ENCODE measurements around the gene PROB1. TPM values are rescaled to one million over a fixed set of nuclear protein-coding genes. Genes with fewer than 3 reads are reported as not detected.

The PROB1 gene
- total RNA-seq, 1 experiment from 2014 or later: 3.4 TPM

DNA sequence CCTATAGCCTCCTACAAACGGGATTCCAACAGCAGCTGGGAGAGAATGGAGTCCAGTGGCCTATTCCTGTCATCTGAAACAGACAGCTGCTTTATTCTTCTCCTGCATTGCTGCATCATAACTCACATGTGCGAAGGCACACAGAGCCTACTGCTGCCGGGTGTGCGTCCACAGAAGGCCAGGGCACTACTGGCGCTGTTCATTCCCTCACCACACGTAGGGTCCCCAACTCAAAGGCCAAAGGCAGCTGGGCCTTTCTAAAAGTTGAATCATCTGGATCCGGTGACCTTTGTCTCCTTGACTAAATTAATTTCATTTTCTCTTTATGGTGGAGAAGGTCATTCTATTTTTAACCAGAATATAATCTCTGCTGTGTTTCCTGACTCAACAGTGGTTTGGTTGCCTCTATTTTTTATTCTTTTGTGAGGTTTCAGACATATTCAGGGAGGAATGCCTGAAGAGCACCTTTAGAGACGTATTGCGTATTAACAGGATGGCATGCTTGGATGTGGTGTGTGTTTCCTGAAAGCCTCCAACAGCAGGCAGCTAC, 19.8 kb upstream of the PROB1 start:
- Histone ChIP-seq H3K4me1 (ENCODE audit: insufficient read depth, low read length) (no peaks in the 10 kb centered on the region), H2BK12ac (ENCODE audit: insufficient read length, low read depth, low read length) (no peak overlapping the region), H2BK120ac (ENCODE audit: low read depth, low read length, poor library complexity, severe bottlenecking) (no peak overlapping the region), H2AFZ (ENCODE audit: low read length) (no peak overlapping the region), H3K79me1 (ENCODE audit: insufficient read depth, low read depth, low read length, poor library complexity, severe bottlenecking) (no peaks in the 10 kb centered on the region), H4K20me1 (ENCODE audit: control insufficient read depth, insufficient read depth, insufficient read length) (no peaks in the 10 kb centered on the region), H3K23ac (ENCODE audit: insufficient read length, low read depth, low read length) (no peak overlapping the region), H3K56ac (ENCODE audit: insufficient read length, low read depth, low read length) (no peak overlapping the region), H2BK20ac (ENCODE audit: low read depth, low read length, poor library complexity, severe bottlenecking) (no peak overlapping the region), H2AK5ac (ENCODE audit: insufficient read length, low read length) (no peak overlapping the region), H3K14ac (ENCODE audit: insufficient read depth, low read length) (no peak overlapping the region), H3K79me2 (ENCODE audit: insufficient read depth, low read length) (no peaks in the 10 kb centered on the region), H3K4me2 (ENCODE audit: insufficient read depth, insufficient read length, low read length) (no peak overlapping the region), H4K5ac (ENCODE audit: insufficient read length, low read depth, low read length) (no peak overlapping the region), H3K27ac (ENCODE audit: insufficient read length, low read depth, low read length) (no peak overlapping the region), H4K8ac (replicated peaks; ENCODE audit: insufficient read length, low read depth, low read length) (no peak overlapping the region), H2BK15ac (ENCODE audit: low read depth, low read length) (no peak overlapping the region), H3T11ph (ENCODE audit: low read length) (no peak overlapping the region), H3K9ac (ENCODE audit: extremely low read depth, insufficient read length, low read length) (no peak overlapping the region), H3K9me3 (ENCODE audit: control insufficient read depth, low read depth, low read length) (no peaks in the 10 kb centered on the region), H3K27me3 (ENCODE audit: insufficient read depth, low read length) (no peaks in the 10 kb centered on the region), H2BK5ac (ENCODE audit: insufficient read length, low read length) (no peak overlapping the region), H3K4ac (ENCODE audit: low read depth, low read length) (no peak overlapping the region), H3K18ac (ENCODE audit: insufficient read length, low read depth, low read length) (no peak overlapping the region), H3K23me2 (ENCODE audit: insufficient read length, low read depth, low read length, poor library complexity, severe bottlenecking) (no peaks in the 10 kb centered on the region), H4K91ac (ENCODE audit: insufficient read length, low read depth, low read length) (no peak overlapping the region)
- WGBS (ENCODE audit: extremely low coverage, insufficient read length, low lambda C conversion rate): no CpG with 5 or more reads among the region's 9 CpGs
- Mint-ChIP-seq H3K27me3 (ENCODE audit: low read depth) (peaks cover 1% of the 10 kb centered on the region), H3K27ac (no peak overlapping the region), H3K36me3 (ENCODE audit: insufficient read depth in 1 of 3, low read depth in 3 of 3) (peaks cover 0 to 45% (median 32%) of the 10 kb centered on the region in 3 experiments; a peak in 5 of 7 replicates), H3K4me3 (no peak overlapping the region), H3K9me3 (no peaks in the 10 kb centered on the region), H3K4me1 (peaks cover 8 to 13% of the 10 kb centered on the region in 2 experiments)
- TF ChIP-seq, protein P1, sequence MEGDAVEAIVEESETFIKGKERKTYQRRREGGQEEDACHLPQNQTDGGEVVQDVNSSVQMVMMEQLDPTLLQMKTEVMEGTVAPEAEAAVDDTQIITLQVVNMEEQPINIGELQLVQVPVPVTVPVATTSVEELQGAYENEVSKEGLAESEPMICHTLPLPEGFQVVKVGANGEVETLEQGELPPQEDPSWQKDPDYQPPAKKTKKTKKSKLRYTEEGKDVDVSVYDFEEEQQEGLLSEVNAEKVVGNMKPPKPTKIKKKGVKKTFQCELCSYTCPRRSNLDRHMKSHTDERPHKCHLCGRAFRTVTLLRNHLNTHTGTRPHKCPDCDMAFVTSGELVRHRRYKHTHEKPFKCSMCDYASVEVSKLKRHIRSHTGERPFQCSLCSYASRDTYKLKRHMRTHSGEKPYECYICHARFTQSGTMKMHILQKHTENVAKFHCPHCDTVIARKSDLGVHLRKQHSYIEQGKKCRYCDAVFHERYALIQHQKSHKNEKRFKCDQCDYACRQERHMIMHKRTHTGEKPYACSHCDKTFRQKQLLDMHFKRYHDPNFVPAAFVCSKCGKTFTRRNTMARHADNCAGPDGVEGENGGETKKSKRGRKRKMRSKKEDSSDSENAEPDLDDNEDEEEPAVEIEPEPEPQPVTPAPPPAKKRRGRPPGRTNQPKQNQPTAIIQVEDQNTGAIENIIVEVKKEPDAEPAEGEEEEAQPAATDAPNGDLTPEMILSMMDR (conservative IDR thresholded peaks at IDR 0.05): no peak
- DNase-seq: no peak
